GM12864 (cell line): Measurements from ENCODE around the gene NLGN1.

Experiments used
- DNase-seq: peaks from one replicate; pipeline ENCODE4 v3.0.0-alpha.2; 2011; ENCODE audit warnings: low read depth
- H3K4me3 ChIP-seq: 2 replicates; pipeline ENCODE4 v1.5.1; 2011; ENCODE audit warnings: mild to moderate bottlenecking, low read depth, low read length, control low read depth
- CTCF ChIP-seq: IDR thresholded peaks from 2 replicates; pipeline ENCODE4 v1.5.1; 2011; ENCODE audit warnings: low read depth, mild to moderate bottlenecking, moderate library complexity, low read length, control low read depth, inconsistent platforms; ENCODE audit errors: missing control alignments

NLGN1 gene

GRCh38 chr3:174191895-174192294 is 794.4 kb downstream of the NLGN1 start:
- no peak overlapping the region for H3K4me3 ChIP-seq
- no peak for TF ChIP-seq CTCF
- DNase-seq = no peak

GRCh38 chr3:174192471-174192870 is 794.9 kb downstream of the NLGN1 start:
- no peak for DNase-seq

GRCh38 chr3:174193604-174194003 is 796.1 kb downstream of the NLGN1 start:
- no peak overlapping the region for H3K4me3 ChIP-seq
- TF ChIP-seq CTCF = no peak
- no peak for DNase-seq

More at GRCh38 chr3:174192471-174192870, 794.9 kb downstream of the NLGN1 start:
- no peak for TF ChIP-seq CTCF
- H3K4me3 ChIP-seq = no peak overlapping the region

GRCh38 chr3:174197416-174197815 is 799.9 kb downstream of the NLGN1 start:
- DNase-seq = no peak
- TF ChIP-seq CTCF = no peak
- no peak overlapping the region for H3K4me3 ChIP-seq

GRCh38 chr3:174198199-174198598 is 800.7 kb downstream of the NLGN1 start:
- no peak overlapping the region for H3K4me3 ChIP-seq
- DNase-seq = no peak
- no peak for TF ChIP-seq CTCF

GRCh38 chr3:174199696-174200095 is 802.2 kb downstream of the NLGN1 start:
- DNase-seq = no peak
- H3K4me3 ChIP-seq = no peak overlapping the region
- TF ChIP-seq CTCF = no peak

GRCh38 chr3:174202116-174202515 is 804.6 kb downstream of the NLGN1 start:
- TF ChIP-seq CTCF = no peak
- DNase-seq = no peak
- H3K4me3 ChIP-seq = no peak overlapping the region
